ENCODE measurements around the gene RBFOX2. TPM values are rescaled to one million over a fixed set of nuclear protein-coding genes. Genes with fewer than 3 reads are reported as not detected.

Gene RBFOX2
- total and polyA plus RNA-seq, 2 of the 13 experiments (the other 11 are each of a cell fraction or from before 2014, with no cell fraction given), result 37.3 to 40.4 TPM

- Histone ChIP-seq H3K9ac (ENCODE audit: insufficient read depth, low read depth, low read length) (no peak overlapping the region), H3K4me3 (replicated peaks in 1 of 3; ENCODE audit: insufficient read depth in 1 of 3, low read depth in 2 of 3, low read length in 3 of 3) (no peak overlapping the region), H3K9me3 (ENCODE audit: low read length) (no peaks in the 10 kb centered on the region), H3K79me2 (ENCODE audit: insufficient read depth, low read length) (no peaks in the 10 kb centered on the region), H4K20me1 (ENCODE audit: insufficient read depth, low read length) (no peaks in the 10 kb centered on the region), H3K4me2 (ENCODE audit: low read depth, low read length) (no peak overlapping the region), H3K36me3 (replicated peaks in 1 of 2; ENCODE audit: control insufficient read depth in 1 of 2, insufficient read depth in 2 of 2, low read length in 2 of 2) (peaks cover 3 to 34% of the 10 kb centered on the region in 2 experiments; a peak in 4 of 5 replicates), H3K27ac (ENCODE audit: extremely low read length, insufficient read depth, low read length) (no peak overlapping the region), H2AFZ (ENCODE audit: low read length) (no peak overlapping the region), H3K4me1 (ENCODE audit: insufficient read depth, low read length) (peaks cover 5% of the 10 kb centered on the region; the same call in 1 of the 2 replicates), H3K27me3 (ENCODE audit: control insufficient read depth in 1 of 2, insufficient read depth in 2 of 2, low read length in 2 of 2) (no peaks in the 10 kb centered on the region)
- ChIA-PET POLR2A (no interaction called here), CTCF (ENCODE audit: low intra/inter-chr PET ratio, low total read pairs) (no interaction called here)
- TF ChIP-seq ATF2 (CRISPR knock-in tag; IDR thresholded peaks at IDR 0.05) (no peak), HOXA9 (CRISPR knock-in tag; IDR thresholded peaks at IDR 0.05; ENCODE audit: borderline replicate concordance) (no peak), ZNF124 (CRISPR knock-in tag; IDR thresholded peaks at IDR 0.05) (no peak), HMG20A (CRISPR knock-in tag; IDR thresholded peaks at IDR 0.05; ENCODE audit: borderline replicate concordance) (no peak), ZMYM4 (CRISPR knock-in tag; IDR thresholded peaks at IDR 0.05) (no peak), ZNF17 (CRISPR knock-in tag; IDR thresholded peaks at IDR 0.05) (no peak), ZNF274 (CRISPR knock-in tag; IDR thresholded peaks at IDR 0.05) (no peak), ETV5 (CRISPR knock-in tag; IDR thresholded peaks at IDR 0.05; ENCODE audit: borderline replicate concordance) (no peak), ZNF354B (CRISPR knock-in tag; IDR thresholded peaks at IDR 0.05) (no peak), SIN3B (IDR thresholded peaks at IDR 0.05; ENCODE audit: low read length) (no peak)
- BruUV-seq (replicated peaks), result no TSS peak
- in situ Hi-C loops (cut with HindIII; ENCODE audit: extremely low pct_ligation_motif_present, low pct_unique_long_range_greater_than_20kb) (loop anchor here (25.0 kb wide), 2 partner anchors 309 to 366 kb away; no protein-coding TSS in a partner anchor), intact Hi-C loops (cut with micrococcal nuclease; ENCODE audit: unreplicated experiment) (no loop called here)
- DNase-seq (ENCODE audit: low spot score) (no peak), FAIRE-seq (no peak), ATAC-seq (no peak)
- WGBS (ENCODE audit: low lambda C conversion rate), result 97% methylated on average over 9 of the region's 9 CpGs
Measured at GRCh38 chr22:35746248-35746647, 282.4 kb downstream of the RBFOX2 start.
